ENCODE measurements around the gene UBASH3A.
"Not testable (repeated sequence)": the region's sequence is repeated elsewhere in the genome, so short reads cannot be mapped to it uniquely, and the experiment has no call there.

The UBASH3A gene

DNA sequence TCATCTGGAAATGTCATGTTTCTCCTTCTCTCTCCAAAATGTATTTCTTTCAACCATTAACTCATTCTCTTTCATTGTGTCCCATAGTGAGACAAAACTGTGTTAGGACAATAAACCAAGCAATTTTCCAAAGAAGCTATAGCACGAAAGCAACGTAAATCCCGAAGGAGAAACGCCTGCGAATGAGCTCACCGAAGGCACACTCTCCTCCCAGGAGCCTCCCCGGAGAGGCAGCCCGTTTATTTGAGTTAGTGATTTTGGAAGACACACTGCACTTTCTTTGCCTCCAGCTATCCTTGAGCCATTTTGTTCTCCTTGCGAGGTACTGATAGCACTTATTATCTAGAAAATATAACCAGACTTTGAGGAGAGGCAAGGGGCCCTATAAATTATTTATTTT lies 51.1 kb downstream of the UBASH3A start:
- no peak for DNase-seq

DNA sequence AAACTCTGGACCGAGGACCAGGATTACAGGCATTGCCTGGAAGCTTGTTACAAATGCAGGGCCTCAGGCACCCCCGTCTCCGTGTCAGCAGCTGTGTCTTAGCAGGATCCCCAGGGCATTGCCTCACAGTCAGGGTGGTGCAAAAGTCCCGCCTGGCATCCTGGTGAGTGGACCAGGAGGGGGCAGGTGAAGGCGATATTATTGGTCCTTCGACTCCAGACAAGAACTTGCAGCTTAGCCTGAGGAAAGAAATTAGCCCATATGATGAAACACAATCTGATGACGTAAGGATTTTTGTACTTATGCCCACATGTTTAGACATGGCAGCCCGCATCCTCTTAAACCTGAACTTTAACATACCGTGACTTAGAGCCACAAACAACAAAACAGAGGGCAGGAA lies 51.5 kb downstream of the UBASH3A start:
- DNase-seq = no peak

- DNase-seq = no peak
Observed at GRCh38 chr21:42455754-42456440, 52.2 kb downstream of the UBASH3A start.

DNA sequence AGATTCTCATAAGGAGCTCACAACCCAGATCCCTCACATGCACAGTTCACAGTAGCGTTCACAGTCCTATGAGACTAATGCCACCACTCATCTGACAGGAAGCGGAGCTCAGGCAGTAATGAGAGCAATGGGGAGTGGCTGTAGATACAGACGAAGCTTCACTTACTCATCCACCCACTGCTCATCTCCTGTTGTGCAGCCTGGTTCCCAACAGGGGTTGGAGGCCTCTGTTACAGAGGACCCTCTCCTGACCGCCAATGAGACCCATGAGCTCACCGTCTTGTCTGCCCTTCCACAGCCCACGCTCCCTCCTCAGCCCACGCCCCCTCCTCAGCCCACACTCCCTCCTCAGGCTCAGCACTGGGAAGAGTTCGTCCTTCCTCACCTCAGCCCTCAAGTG lies 52.8 kb downstream of the UBASH3A start:
- peak in 1 of 2 donors; percentile 41 for DNase-seq

DNA sequence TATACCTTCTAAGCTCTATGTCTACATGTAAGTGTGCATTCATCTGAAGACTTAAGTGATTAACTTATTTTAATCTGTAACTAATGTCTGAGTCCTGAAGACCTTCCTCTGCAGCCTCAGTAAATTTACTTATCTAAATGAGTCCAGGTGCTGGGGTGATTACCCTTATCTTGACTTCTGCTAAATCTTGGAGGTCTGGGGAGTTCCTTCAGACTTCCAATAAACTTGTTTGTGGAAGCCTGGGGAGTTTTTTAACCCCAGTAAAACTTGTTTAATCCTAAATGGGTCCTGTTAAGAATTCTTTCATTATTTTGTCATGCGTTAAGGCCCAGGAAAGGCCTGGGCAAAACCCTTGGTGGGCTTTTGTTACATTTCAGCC lies 55.4 kb downstream of the UBASH3A start:
- DNase-seq = no peak

GRCh38 chr21:42459546-42460215 lies 56.0 kb downstream of the UBASH3A start:
- no peak for DNase-seq

DNA sequence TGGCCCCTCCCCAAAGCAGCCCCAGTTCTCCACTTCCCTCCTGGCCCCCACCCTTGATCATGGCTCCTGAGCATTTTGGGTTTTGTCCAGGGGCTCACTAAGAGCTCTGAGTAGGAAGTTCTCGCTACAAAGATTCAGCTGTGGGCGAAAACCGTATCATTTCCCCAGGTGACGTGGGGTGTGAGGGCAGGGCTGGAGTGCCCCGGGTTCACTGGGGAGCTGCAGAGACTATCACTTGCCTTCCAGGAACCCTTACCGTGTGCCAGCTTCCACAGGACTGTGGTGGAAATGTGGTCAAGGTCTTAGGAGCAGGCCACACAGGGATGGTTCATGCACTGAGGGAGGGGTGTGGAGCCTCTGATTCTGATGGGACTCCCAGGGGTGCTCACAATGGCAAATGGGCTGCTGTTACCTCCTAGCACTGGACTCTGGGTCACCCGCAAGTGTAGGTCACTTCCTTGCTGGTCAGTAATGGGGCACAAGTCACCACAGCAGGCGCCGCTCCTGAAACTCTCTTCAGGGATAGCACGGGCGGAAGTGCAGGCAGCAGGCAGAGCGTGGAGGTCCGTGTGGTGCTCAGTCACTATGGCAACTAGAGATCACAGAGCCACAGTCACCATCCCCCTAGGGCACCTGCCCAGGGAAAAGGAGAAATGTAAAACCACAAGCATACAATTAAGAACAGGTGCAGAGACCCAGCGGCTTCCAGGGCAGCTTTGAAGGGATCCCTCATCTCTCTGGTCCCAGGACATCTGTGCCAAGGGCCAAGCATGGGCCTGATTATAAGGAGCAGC lies 56.9 kb downstream of the UBASH3A start:
- peak in 1 of 2 donors; percentile 32 for DNase-seq

DNA sequence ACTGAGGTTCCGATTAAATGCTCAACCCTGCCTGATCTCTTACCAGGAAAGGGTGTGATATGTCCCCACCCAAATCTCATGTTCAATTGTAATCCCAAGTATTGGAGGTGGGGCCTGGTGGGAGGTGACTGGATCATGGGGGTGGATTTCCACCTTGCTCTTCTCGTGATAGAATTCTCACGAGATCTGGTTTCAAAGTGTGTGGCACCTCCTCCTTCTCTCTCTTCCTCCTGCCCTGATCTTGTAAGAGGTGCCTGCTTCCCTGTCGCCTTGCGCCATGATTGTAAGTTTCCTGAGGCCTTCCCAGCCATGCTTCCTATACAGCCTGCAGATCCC lies 57.5 kb downstream of the UBASH3A start:
- no peak for DNase-seq

GRCh38 chr21:42461881-42462877 lies 58.5 kb downstream of the UBASH3A start:
- no peak for DNase-seq

DNA sequence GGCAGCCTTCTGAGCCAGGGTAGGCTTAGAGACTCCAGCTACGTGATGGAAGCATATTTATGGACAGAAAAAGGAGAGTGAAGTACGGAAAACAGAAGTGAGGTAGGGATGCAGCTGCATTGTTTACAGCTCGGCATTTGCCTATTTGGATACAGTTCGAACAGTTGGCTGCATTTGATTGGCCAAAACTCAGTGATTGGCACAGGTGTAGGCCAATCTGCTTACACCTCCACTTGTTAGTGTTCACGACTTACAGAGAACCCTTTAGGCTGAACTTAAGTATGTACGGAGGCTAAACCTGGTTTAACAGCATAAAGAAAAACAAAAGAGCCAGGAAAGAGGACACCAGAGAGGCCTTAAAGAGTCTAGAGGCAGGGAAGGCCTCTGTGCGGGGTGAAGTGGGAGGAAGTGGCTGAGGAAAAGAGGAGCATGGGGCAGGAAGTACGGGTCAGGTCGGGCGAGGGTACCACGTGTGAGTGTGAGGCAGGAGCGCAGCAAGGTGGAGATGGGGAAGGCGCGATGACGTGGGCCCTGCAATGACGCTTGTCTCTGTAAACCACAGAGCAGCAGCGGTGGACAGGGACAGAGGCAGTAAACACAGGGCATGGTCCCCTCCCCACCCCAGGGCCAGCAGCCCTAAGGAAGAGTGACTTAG lies 60.3 kb downstream of the UBASH3A start:
- peak; percentile 55 to 66 for DNase-seq

- no peak for DNase-seq
Observed at GRCh38 chr21:42465008-42465802, 61.5 kb downstream of the UBASH3A start.

DNA sequence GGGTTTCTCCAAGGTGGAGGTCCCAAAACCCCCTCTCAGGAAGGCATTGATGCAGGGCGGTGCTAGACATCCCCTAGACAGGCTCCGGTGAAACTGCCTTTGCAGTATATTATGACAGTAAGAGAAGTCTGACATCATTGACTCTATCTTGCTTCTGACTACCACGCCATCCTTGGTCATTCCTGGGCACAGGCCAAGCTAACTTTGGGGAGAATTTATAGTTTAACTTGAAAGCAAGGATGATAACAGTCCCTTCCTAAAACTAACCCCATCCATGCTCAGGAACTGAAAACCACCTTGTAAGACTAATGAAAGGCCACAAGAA lies 62.1 kb downstream of the UBASH3A start:
- no peak for DNase-seq

GRCh38 chr21:42466700-42467099 lies 63.0 kb downstream of the UBASH3A start:
- no peak for DNase-seq

GRCh38 chr21:42467140-42467983 lies 63.7 kb downstream of the UBASH3A start:
- no peak for DNase-seq

DNA sequence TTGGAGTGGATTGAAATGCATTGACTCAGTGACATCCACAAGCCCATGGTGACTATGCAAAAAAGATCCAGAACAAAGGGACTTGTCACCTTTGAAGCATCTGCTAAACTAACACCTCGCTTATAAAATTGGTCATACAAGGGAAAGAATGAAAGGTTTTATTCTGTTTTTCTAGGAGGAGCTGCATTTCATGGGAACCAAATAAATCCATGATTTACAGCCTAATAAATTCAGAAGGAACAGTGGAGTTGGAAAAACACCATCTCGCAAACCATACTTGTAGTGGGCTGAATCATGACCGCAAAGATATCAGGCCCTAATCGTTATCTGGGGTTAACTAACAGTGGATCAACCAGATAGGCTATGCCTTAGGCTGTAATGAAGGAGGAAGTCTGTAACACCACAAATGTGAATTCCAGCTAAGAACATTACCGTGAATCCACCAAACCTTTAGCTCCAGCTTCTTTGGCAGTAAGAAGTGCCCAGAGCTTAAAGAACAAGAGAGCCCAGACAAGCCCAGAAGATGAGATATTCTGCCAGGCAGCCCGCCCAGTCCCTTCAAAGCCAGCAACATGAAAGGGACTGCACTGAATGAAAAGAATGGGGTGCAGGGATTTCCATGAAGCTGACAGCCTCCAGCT lies 64.9 kb downstream of the UBASH3A start:
- no peak for DNase-seq

DNA sequence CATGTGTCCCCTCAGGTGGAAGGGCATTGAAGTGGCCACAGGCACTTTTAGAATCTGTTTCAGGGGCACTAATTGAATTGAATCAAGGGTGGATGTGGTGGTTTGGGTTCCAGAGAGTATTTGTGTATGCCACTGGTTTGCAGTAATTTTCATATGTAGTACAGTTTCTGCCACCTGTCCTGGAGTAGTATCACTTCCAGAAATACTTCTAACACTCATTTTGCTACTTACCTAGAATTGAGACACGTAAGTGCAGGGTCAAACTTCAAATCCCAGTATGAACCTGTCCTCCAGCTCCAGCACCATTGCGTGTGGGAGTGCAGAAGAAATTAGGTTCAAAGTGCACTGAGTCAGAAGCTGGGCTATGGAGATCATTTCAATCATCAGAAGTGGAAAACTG lies 65.6 kb downstream of the UBASH3A start:
- no peak for DNase-seq

DNA sequence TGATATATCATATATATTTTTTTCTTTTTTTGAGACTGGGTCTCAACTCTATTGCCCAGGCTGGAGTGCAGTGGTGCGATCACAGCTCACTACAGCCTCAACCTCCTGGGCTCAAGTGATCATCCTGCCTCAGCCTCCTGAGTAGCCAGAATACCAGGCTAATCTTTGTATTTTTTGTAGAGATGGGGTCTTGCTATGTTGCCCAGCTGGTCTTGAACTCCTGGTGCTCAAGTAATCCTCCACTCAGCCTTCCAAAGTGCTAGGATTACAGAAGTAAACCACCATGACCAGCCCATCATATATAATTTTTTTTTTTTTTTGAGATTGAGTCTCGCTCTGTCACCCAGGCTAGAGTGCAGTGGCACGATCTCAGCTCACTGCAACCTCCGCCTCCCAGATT lies 66.0 kb downstream of the UBASH3A start:
- DNase-seq = not testable (repeated sequence)

DNA sequence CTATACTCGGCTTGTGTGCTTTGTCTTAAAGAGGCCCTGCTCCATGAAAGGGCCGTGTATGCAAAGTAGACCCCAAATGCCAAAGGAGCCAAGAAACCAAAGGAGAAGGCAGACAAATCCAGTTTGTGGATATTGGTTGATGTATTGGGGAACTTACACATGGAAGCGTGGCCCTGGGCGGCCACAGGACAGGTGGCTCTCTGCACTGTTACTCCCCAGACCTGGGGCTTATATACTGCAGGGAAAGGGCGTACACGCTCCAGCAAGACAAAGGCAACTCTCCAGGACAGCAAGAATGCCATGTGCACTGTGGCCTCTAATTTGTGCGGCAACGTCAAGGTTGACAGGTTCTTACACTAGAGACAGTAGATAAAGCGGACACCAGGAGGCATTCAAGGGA lies 67.5 kb downstream of the UBASH3A start:
- DNase-seq = no peak

DNA sequence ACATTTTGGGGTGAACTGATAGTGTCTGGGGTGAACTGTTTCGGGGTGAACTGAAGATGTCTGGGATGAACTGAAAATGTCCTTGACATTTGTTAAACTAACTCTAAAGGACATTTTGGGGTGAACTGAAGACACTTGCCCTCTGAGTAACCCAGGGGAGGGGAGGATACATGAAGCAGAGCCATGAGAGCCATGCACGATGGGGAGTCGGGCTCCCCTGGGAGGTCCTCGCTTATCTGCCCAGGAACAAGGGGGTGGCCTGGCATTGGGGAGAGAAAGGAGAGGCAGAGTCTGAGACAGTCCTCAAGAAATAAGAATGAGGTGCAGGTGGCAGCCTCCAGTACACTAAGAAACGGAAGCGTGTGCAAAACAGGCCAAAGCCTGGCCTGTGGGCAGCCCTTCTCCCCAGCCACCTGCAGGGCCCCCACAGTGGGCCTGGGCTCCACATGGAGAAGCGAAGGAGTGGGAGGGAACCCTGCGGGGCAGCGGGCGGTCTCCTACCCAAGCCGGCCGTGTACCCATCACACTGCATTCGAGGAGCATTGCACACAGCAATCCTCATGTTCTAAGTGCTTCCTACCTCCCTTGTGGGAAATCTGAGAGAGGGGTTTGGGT lies 68.1 kb downstream of the UBASH3A start:
- DNase-seq = no peak

- no peak for DNase-seq
Observed at GRCh38 chr21:42472521-42472920, 68.8 kb downstream of the UBASH3A start.
